Measurements from ENCODE around the gene COL4A1. TPM values are rescaled to one million over a fixed set of nuclear protein-coding genes. Genes with fewer than 3 reads are reported as not detected.

COL4A1 gene
- total RNA-seq: not detected in 2 replicates

DNA sequence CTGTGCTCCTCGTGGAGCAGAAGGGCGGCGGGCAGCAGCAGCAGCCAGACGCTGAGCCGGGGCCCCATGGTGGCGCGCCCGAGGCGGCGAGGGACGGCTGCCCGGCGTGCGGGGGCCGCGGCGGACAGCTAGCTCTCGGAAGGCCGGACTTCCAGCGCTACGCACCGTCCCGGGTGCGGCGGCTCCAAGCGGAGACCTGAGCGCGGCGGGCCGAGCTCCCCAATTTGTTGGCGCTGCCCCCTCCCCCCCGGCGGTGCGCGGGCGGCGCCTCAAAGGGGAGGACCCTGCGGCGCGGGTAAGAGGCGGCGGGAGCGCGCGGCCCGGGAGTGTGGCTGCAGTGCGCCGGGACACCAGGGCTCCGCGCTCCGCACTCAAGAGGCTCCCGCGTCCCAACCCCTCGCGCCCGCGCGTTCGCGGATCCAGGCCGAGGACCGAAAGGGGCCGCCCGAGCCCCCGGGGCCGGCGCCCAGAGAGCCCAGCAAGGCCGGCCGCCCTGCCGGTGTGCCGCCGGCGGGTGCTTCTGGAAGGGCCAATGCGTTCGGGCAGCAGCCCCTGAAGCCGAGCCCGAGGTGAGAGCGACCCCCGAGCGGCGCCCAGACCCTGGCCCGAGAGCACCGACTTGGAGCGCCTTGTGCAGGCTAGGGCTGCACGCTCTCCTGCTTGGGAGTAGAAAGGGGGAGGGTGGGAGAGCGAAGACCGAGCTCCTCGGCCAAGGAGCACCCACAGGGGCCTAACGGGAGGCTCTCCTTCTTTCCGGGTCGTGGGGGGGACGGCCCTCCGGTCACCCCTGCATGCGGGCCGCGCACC is at the start of gene COL4A1, which contains the start of gene COL4A2:
COL4A1 (minus strand) TSS at position 198 of the 807 bp plus-strand sequence; CDS start at position 68, 130 bp downstream.
COL4A2 (plus strand) TSS at position 325 of the 807 bp plus-strand sequence. CDS start 620 bp downstream, outside the sequence.
- intact Hi-C loops (cut with micrococcal nuclease): loop anchor here (1.0 to 5.0 kb wide), 3 partner anchors 9 to 1755 kb away; no protein-coding TSS in a partner anchor
- H3K4me3 Mint-ChIP-seq: no peak within 1 kb of the TSS

DNA sequence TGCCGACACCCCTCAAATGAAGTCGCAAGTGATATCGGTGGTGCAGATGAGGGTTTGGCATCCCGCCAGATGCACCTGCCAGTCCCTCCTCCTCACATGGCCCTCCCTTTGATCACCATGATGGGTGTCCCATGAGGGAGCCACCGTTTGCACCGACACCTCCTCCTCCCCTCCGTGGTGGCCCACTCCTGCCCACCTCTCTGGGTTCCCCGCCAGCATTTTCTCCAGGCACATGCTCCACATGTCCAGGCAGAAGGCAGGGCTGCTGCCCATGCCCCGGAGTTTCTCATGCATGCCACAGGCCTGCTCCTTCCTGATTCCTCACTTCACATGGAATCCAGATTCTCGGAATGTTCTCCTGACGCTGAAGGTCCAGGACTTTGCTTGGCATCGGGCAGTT is 49.4 kb upstream of the COL4A1 start:
- Mint-ChIP-seq H3K4me1 (ENCODE audit: low read depth) (no peaks in the 10 kb centered on the region), H3K4me3 (no peak overlapping the region), H3K27ac (no peak overlapping the region), H3K36me3 (ENCODE audit: low read depth) (no peaks in the 10 kb centered on the region), H3K9me3 (no peaks in the 10 kb centered on the region), H3K27me3 (ENCODE audit: insufficient read depth) (peaks cover 12% of the 10 kb centered on the region)
- no peak for DNase-seq (ENCODE audit: low spot score)
- intact Hi-C loops (cut with micrococcal nuclease): no loop called here

More for the DNA sequence above, at the start of gene COL4A1, which contains the start of gene COL4A2:
- Mint-ChIP-seq H3K36me3 (ENCODE audit: low read depth) (no peaks in the 10 kb centered on the region), H3K27me3 (ENCODE audit: insufficient read depth) (peaks cover 74% of the 10 kb centered on the region), H3K4me1 (ENCODE audit: low read depth) (peaks cover 15% of the 10 kb centered on the region), H3K9me3 (no peaks in the 10 kb centered on the region), H3K27ac (peak within 1 kb of the TSS; percentile 78)
- DNase-seq (ENCODE audit: low spot score): no peak

DNA sequence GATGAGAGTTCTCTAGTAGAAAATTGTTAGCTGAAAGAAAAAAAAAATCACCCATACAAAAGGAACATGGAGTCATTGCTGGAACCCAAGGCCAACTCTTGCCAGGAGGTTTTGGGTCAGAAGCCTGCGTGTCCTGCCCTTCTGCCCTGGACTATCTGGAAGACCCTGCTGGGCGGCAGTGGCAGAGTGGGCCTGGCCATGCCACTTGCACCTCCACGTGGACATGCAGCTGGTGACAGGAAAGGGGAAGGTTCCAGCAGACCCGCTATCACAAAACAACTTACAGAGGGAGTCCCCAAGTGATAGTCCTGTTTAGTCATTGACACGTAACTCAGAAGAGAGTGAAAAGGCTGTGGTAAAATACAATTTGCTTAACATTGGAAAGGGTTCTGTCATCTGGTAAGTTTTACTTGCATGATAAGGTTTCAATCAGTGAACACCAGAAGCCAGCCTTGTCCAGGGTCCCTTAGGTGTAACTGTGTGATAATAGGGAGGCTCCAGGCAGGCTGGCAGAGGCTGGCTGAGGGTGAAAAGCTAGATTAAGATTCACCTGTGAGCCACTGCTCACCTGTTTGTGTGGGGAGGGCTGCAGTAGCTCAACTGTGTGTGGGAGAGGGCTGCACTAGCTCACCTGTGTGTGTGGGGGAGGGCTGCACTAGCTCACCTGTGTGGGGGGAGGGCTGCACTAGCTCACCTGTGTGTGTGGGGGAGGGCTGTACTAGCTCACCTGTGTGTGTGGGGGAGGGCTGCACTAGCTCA is 47.9 kb upstream of the COL4A1 start:
- Mint-ChIP-seq H3K27me3 (ENCODE audit: insufficient read depth) (peaks cover 21% of the 10 kb centered on the region), H3K36me3 (ENCODE audit: low read depth) (no peaks in the 10 kb centered on the region), H3K4me1 (ENCODE audit: low read depth) (no peaks in the 10 kb centered on the region), H3K27ac (no peak overlapping the region), H3K4me3 (no peak overlapping the region), H3K9me3 (no peaks in the 10 kb centered on the region)
- DNase-seq (ENCODE audit: low spot score): no peak
- intact Hi-C loops (cut with micrococcal nuclease): no loop called here

DNA sequence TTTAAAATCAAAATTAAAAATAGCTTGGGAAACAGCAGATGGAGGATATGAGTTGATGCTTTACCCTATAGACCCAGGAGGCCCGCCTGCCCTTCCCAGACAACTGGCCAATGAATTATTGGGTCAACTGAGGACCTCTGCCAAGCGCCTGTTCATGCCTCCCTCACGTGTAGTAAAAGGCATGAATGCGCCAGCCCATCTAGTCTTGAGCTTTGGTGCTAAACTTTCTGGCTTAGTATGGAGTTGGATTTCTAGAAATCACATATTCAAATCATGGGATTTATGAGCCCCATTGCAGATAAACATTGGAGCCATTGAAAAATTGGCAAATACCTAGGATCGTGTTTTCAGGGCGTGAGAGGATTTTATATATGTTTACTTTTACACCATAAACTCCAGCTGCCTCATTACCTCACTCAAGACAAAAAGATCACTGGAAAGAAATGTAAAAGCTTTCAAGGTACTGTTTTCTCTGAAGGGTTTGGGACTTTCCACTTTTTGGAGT is 47.2 kb upstream of the COL4A1 start:
- no peaks in the 10 kb centered on the region for H3K36me3 Mint-ChIP-seq (ENCODE audit: low read depth)
- DNase-seq (ENCODE audit: low spot score): no peak
- intact Hi-C loops (cut with micrococcal nuclease): no loop called here
- no peak overlapping the region for H3K27ac Mint-ChIP-seq
- no peaks in the 10 kb centered on the region for H3K4me1 Mint-ChIP-seq (ENCODE audit: low read depth)
- H3K9me3 Mint-ChIP-seq: no peaks in the 10 kb centered on the region
- H3K4me3 Mint-ChIP-seq: no peak overlapping the region
- H3K27me3 Mint-ChIP-seq (ENCODE audit: insufficient read depth): peaks cover 21% of the 10 kb centered on the region

DNA sequence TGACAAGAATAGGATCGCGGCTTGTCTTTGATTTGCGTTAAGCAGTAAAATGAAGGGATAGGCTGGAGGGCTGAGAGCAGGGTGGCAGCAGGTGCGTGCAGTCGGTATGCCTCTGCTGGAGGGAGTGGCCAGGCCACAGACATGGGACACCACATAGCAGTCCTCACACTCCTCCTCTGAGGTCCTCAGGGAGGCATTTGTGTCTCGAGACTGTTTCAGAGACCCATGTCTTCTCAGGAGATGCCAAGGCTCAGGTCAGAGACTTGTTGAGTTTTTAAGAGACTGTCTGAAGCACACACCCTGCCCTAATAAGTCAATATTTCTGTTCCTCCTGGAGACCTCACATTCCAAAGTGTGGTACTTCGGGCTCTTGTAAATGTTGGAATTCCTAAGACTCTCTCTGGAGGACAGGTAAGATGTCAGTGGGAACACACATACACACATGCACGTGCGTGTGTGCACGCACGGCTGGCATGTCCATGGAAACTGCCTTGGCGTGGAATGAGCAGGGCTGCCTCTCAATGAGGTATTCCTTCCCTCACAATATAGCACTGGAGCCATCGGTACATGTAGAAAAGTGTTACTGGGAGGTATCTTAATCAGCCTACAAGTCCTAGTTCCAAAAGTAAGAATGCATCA is 46.5 kb upstream of the COL4A1 start:
- H3K9me3 Mint-ChIP-seq: no peaks in the 10 kb centered on the region
- intact Hi-C loops (cut with micrococcal nuclease): no loop called here
- H3K27me3 Mint-ChIP-seq (ENCODE audit: insufficient read depth): peaks cover 23% of the 10 kb centered on the region

DNA sequence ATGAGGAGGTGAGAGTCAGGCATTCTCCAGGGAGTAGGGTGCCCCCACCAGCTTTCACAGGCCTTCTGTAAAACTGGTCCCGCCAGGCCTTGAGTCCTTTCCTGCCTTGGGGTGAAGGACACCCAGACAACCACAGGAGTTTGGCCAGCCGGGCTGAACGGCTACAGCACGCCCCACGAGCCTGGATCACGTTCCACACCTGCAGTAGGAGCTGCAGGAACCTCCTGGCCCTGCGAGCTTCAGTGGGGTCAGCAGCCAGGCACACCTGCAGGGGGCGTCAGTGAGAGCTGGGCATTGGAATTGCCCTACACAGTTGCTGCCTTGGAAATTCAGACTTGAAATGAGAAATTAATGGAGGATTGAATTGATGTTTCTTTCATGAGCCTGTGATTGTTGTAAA is 45.8 kb upstream of the COL4A1 start:
- intact Hi-C loops (cut with micrococcal nuclease): no loop called here
- no peaks in the 10 kb centered on the region for H3K36me3 Mint-ChIP-seq (ENCODE audit: low read depth)
- no peak overlapping the region for H3K4me3 Mint-ChIP-seq
- DNase-seq (ENCODE audit: low spot score): no peak
- H3K4me1 Mint-ChIP-seq (ENCODE audit: low read depth): no peaks in the 10 kb centered on the region
- H3K9me3 Mint-ChIP-seq: no peaks in the 10 kb centered on the region
- H3K27me3 Mint-ChIP-seq (ENCODE audit: insufficient read depth): peaks cover 26% of the 10 kb centered on the region
- H3K27ac Mint-ChIP-seq: no peak overlapping the region

More for the DNA sequence above, 46.5 kb upstream of the COL4A1 start:
- Mint-ChIP-seq H3K27ac (no peak overlapping the region), H3K4me3 (no peak overlapping the region), H3K4me1 (ENCODE audit: low read depth) (no peaks in the 10 kb centered on the region), H3K36me3 (ENCODE audit: low read depth) (no peaks in the 10 kb centered on the region)
- no peak for DNase-seq (ENCODE audit: low spot score)

DNA sequence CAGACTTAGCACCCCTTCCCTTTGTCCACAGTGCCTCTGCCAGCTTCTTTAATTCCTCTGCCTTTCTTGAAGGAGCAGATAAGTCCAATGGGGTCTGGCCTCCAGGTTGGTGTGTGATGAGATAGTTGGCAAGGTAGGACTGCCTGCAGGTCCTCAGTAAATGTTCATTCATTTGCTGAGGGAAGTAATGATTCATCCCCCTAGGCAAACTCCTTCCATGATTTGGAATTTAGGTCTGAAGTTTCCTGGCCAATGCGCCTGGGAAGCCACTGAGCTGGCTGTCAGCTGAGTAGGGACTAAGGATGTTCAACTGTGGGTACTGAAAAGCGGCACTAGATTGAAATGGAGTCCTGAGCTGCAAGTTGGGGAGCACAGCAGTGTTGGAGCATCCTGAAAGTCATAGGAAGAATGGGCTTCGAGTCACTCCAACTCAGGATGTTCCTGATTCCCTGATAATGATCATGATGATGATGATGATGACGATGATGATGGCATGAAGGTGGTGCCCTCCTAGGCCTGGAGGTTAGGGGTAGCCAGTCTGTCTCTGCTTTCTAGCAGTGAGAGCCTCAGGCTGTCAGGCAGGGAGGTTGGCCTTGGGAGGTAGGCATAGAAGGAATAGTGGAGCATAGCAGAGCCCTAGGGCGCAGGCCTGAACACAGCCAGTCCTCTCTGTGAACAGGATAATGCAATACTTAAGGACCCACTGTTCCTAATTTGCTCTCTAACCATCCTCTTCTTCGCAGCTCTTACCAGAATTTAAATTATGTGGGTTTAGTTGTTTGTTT is 44.9 kb upstream of the COL4A1 start:
- Mint-ChIP-seq H3K9me3 (no peaks in the 10 kb centered on the region), H3K27ac (no peak overlapping the region), H3K36me3 (ENCODE audit: low read depth) (no peaks in the 10 kb centered on the region), H3K27me3 (ENCODE audit: insufficient read depth) (peaks cover 24% of the 10 kb centered on the region), H3K4me1 (ENCODE audit: low read depth) (no peaks in the 10 kb centered on the region), H3K4me3 (no peak overlapping the region)
- DNase-seq (ENCODE audit: low spot score): no peak
- intact Hi-C loops (cut with micrococcal nuclease): no loop called here

DNA sequence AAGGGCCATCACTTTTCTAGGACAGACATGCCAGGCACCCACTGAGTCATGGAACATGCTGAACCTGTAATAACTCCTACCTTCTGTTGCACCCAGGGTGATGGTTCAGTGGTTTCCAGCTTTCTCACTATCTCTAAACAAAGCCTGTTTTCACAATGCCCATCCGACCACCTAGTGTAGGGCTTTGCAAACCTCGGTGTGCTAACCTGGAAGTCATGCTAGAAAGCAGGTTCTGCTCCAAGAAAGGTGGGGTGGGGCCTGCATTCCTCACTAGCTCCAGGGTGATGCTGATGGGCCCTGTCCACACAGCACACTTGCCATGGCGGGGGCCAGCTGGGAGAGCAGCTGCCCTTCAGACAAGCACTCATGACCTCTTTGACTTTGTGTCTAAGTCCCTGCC is 43.6 kb upstream of the COL4A1 start:
- H3K9me3 Mint-ChIP-seq: no peaks in the 10 kb centered on the region
- H3K4me3 Mint-ChIP-seq: no peak overlapping the region
- H3K27me3 Mint-ChIP-seq (ENCODE audit: insufficient read depth): peaks cover 24% of the 10 kb centered on the region
- intact Hi-C loops (cut with micrococcal nuclease): no loop called here
- H3K36me3 Mint-ChIP-seq (ENCODE audit: low read depth): no peaks in the 10 kb centered on the region
- no peak for DNase-seq (ENCODE audit: low spot score)
- H3K4me1 Mint-ChIP-seq (ENCODE audit: low read depth): no peaks in the 10 kb centered on the region
- no peak overlapping the region for H3K27ac Mint-ChIP-seq

DNA sequence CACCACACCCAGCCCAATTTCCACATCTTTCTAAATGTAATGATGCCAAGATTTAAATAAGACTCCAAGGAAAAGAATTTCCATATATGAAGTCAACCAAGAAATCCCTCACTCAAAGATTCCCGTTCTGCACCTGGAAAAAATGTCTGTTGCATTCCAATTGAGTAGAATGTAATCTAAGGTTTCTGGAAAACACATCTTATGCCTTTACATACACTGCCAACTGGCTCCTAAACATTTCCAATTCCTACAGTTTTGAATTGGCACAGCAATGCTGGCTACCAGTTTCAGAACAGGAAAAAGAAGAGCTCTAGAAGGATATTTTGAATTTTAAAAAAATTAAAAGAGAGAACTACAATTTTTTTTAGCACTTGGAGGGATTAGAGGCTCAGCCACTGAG is 43.1 kb upstream of the COL4A1 start:
- no peak overlapping the region for H3K4me3 Mint-ChIP-seq
- H3K4me1 Mint-ChIP-seq (ENCODE audit: low read depth): no peaks in the 10 kb centered on the region
- H3K9me3 Mint-ChIP-seq: no peaks in the 10 kb centered on the region
- H3K27me3 Mint-ChIP-seq (ENCODE audit: insufficient read depth): peaks cover 28% of the 10 kb centered on the region
- H3K27ac Mint-ChIP-seq: no peak overlapping the region
- no peak for DNase-seq (ENCODE audit: low spot score)
- no peaks in the 10 kb centered on the region for H3K36me3 Mint-ChIP-seq (ENCODE audit: low read depth)
- intact Hi-C loops (cut with micrococcal nuclease): no loop called here

DNA sequence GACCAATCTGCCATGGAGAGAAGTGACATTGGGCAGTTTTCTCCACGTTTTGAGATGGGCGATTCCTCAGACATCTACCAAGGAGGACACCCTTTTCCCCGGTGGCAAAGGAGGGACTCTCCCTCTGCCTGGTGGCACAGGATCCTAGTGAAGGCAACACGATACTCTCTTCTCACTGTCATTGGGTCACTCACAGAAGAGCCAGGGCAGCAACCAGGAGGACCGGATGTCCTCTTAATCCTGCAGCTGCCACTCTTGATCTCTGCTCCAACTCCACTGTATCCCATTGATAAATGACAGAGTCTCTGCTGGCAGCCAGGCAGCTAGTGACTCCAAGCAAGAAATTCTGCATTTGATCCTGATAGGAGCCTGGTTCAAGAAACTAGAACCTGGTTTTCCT is 42.3 kb upstream of the COL4A1 start:
- no peaks in the 10 kb centered on the region for H3K36me3 Mint-ChIP-seq (ENCODE audit: low read depth)
- no peaks in the 10 kb centered on the region for H3K4me1 Mint-ChIP-seq (ENCODE audit: low read depth)
- intact Hi-C loops (cut with micrococcal nuclease): no loop called here

DNA sequence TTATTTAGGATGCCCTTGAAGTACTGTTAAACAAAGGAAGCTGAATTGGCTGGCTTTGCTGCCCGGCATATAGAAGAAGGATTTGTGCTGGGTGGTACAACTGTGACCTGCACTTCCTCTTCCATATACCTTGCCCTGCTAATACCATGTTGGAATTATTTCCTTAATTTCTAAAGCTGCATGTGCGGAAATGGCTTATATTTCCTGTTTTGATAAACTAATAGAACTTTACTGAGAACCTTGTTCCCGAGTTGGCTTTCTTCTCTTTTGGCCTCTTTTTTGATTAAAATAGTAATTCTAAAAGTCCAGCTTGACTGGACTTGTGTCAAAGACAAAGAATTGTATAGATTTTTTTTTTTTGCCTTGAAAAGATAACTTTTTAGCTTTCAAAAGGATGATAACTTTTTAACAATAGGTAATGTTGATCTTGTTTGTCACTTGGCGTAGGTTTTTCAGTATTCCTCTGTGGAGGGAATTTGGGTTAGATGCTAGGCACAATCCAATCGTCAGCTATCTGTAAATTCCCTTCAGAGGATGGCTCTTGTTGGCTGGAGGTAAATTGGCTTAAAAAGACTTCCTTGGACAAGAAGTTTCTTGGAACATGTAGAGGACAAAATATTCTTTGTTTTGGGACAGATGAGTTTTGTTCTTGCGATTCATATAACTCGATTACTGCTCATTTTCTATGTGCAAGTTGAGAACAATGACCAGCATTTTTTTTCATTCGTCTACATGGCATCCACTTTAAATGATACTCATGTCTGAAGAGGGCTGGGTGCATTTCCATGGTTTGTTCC is 41.5 kb upstream of the COL4A1 start:
- Mint-ChIP-seq H3K27me3 (ENCODE audit: insufficient read depth) (peaks cover 34% of the 10 kb centered on the region), H3K9me3 (no peaks in the 10 kb centered on the region), H3K36me3 (ENCODE audit: low read depth) (no peaks in the 10 kb centered on the region), H3K27ac (no peak overlapping the region), H3K4me3 (no peak overlapping the region), H3K4me1 (ENCODE audit: low read depth) (no peaks in the 10 kb centered on the region)
- intact Hi-C loops (cut with micrococcal nuclease): no loop called here
- no peak for DNase-seq (ENCODE audit: low spot score)

More for the DNA sequence above, 42.3 kb upstream of the COL4A1 start:
- Mint-ChIP-seq H3K27ac (no peak overlapping the region), H3K27me3 (ENCODE audit: insufficient read depth) (peaks cover 34% of the 10 kb centered on the region), H3K4me3 (no peak overlapping the region), H3K9me3 (no peaks in the 10 kb centered on the region)
- no peak for DNase-seq (ENCODE audit: low spot score)
